HG03103 (cell line): ENCODE data around the gene KLHDC4.
"Not testable (repeated sequence)": the region's sequence is repeated elsewhere in the genome, so short reads cannot be mapped to it uniquely, and the experiment has no call there.

Experiments
- ATAC-seq: cut with Tn5 transposase; IDR thresholded peaks from one replicate; pipeline ENCODE4 v1.9.1; 2021; ENCODE audit warnings: low read depth; ENCODE audit not compliant: unreplicated experiment

Gene KLHDC4

DNA sequence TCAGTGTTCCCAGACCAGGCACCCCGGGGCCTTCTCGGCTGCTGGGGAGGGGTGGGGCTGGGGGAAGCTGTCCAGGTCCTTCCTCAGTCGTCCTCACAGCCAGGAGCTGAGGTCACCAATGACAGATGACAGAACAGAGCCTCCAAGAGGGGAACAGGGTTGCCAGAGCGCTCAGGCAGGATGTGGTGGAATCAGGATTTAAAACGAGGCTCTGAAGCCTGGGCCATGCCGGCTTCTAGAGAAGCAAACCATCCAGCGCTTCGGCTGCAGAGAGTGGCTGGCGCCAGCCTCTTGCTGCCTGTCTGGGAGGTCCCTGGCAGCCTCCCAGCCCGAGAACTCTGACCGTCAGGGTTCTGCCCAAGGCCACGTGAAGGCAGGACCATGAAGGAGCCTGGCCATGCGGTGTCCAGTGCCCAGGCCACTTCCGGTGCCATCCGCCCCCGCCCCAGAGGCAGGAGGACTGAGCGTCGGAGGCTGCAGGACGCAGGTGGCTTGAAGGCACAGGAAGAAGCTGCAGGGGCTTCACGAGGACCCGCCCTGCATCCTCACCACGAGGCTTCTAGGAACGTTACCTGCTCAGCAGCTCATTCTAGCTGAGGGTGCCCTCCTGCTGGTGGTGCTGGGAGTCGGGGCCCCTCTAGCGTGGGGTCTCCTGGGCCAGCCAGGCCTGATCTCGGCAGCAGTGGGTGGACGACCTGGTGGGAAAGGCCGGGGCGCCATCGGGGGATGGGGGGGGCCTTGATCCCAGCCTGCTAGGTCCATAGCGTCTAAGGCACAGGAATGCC, 78.5 kb downstream of the KLHDC4 start:
- ATAC-seq, result no peak

- ATAC-seq, result no peak
These were observed 79.1 kb downstream of the KLHDC4 start for GRCh38 chr16:87686697-87687096.

DNA sequence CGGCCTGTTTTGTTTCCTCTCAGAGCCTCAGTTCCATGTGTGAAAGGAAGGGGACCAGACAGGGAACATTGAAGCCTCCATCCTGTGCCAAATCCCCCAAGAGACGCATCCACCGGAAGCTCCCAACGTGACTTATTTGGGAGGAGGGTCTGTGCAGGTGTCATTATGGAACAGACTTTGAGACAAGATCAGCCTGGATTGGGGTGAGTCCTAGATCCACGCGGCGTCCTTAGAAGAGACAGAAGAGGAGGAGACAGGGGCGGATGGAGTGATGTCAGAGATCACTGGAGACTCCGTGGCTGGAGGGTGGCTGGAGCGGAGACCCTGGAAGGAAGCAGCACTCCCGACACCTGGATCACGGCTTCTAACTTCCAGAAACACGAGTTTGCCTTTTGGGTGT, 80.0 kb downstream of the KLHDC4 start:
- ATAC-seq, result no peak

DNA sequence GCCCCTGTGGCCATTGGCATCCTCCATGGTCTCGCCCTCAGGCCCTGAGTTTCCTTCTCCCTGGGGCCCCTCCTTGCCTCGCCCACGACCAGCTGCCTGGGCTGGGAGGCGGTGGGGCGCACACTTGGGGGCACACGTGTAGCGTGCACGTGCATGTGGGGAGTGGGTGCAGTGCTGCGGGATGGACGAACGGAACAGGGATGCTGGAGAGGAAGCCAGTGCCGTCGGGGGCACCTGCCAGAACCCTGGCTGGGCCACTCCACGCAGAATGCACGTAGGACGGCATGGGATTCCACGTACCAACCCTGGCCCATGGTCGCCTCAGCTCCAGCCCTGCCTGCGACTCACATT, 80.4 kb downstream of the KLHDC4 start:
- no peak for ATAC-seq

DNA sequence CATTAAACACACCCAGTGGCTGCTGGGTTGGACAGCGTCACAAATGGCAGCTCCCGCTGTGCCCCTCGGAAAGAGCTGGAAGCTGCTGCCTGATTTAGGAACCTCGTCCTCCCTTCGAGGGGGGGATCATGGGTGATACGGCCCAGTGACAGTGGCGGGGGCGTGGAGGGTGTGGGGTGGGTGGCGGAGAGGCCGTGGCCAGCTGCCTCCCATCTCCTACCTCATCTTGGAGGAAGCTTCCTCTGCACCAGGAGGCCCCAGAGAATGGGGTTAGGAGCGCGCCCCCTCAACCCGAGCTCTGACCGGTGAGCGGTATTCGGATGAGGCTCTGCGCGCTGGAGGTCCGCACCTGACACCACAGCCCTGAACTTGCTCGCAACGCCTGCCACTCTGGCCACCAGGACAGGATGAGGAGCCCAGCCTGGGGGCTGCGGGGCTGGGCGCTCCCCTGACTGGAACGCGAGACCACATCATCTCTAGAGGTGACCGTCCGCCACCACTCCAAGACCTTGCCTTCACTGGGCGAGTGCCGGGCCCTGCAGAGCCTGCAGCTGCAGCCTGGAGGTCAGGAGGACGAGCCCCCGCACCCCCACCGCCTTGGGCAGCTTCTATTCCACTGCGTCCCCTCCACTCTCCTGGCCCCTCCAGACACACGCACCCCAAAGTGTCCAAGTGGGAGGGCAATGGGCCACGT, 80.9 kb downstream of the KLHDC4 start:
- no peak for ATAC-seq

DNA sequence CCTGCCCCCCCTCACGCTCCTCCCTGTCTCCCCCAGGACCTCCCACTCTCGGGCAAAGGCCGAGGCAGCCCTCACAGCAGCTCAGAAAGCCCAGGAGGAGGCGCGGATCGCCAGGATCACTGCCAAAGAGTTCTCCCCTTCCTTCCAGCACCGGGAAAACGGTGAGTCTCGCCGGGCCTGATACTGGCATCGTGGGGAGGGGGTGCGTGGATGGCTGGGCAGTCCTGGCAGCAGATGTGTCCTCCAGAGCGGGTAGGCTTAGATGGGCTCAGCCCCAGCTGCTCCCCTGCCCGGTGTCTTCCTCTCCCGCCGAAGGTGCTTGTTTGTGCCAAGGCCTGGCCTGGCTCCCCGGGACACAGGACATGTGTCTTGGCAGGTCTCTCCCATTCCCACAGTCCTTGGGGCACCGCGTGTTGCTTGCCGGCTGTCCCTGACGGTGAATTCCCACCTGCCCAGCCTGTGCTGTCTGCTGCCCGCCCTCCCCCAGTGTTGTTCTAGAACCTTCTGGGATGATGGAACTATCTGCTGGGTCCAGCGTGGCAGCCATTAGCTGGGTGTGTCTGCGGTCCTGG, 81.6 kb downstream of the KLHDC4 start:
- ATAC-seq, result no peak

DNA sequence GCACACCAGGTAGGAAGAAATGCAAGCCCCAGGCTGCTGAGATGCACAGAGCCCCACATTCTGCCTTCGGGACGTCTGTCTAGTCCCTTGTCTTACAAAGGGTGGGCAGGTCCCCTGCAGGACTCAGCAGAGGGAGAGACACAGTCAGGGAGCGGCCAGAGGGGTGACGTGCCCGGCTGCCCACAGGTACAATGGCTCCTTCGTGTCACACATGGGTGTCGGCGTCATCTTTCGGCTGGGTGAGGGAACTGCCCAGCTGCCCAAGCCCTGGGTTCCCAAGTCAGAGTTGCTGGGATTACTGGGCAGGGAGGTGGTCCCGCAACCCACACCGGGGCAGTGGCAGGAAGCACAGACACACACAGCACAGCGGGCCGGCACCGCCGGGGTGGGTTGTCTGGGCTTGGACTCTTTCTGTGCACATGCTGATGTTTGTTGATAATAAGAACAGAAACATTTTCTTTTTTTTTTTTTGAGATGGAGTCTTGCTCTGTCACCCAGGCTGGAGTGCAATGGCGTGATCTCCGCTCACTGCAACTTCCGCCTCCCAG, 82.9 kb downstream of the KLHDC4 start:
- no peak for ATAC-seq

DNA sequence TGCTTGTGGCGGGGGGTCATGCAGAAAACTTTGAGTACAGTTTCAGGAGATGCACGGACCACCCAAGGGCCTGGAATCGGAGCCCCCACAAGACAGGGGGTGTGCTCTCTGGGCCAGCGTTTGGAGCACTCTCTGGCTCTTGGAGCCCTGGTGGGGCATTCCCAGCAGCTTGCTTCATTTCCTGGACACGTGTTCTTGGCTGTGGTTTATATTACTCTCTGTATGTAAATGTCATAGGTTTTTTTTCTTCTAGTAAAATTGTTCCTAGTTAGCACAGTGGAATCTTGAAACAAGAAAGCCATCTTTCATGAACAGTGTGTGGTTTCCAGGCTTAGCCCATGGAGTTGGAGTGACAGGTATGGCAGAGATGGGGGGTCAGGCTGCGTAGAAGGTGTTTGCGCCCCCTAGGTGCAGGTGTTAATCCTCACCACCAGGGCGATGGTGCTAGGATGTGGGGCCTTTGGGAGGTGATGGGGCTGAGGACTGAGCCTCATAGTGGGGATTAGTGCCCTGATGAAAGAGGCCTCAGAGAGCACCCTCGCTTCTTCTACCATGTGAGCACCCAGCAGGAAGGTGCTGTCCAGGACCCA, 83.7 kb downstream of the KLHDC4 start:
- ATAC-seq, result no peak

- ATAC-seq, result not testable (repeated sequence)
These were observed 84.7 kb downstream of the KLHDC4 start for GRCh38 chr16:87681051-87681602.

- ATAC-seq, result no peak
These were observed 85.5 kb downstream of the KLHDC4 start for GRCh38 chr16:87680272-87680644.

- ATAC-seq, result no peak
These were observed 86.1 kb downstream of the KLHDC4 start for GRCh38 chr16:87679593-87680271.

- ATAC-seq, result no peak
These were observed 87.2 kb downstream of the KLHDC4 start for GRCh38 chr16:87678618-87679017.

DNA sequence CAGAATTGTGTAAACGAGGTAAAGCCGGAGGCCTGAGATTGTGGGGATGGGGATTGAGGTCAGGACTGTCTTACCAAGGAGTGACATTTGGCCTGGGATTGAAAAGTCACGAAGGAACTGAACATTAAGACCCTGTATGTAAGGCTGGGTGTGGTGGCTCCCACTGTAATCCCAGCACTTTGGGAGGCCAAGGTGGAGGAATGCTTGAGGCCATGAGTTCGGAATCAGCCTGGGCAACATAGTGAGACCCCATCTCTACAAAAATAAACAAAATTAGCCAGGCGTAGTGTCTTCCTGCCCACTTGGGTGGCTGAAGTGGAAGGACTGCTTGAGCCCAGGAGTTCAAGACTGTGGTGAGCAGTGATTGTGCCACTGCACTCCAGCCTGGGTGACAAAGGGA, 88.0 kb downstream of the KLHDC4 start:
- no peak for ATAC-seq

DNA sequence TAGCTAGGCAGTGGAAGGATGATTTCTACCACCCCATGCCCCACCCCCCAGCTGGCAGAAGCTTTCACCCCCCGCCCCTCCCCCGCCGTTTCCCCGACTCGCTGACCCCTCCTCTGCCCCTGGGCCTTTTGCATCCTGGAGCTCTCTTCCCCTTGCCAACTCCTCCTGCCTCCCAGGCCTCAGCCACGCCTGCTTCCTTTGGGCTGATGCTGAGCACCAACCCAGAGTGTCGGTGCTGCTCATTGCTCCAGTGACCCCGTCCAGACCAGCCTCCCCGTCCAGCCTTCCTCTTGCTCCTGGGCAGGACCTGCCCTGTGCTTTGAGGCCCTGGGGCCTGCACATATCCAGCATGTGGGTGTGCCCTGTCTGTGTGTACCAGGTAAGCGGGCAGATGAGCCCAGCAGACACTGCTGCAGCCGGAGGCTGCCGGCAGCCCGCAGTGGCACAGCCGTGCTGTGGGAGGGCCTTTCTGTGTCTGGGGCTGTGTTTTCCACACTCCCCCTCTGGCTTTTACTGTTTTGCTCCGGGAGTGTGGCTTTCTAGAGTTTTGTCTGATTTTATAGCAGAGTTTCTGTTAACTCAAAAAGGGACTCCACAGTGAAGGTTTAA, 90.6 kb downstream of the KLHDC4 start:
- ATAC-seq, result no peak

- no peak for ATAC-seq
These were observed 91.4 kb downstream of the KLHDC4 start for GRCh38 chr16:87674419-87674818.

DNA sequence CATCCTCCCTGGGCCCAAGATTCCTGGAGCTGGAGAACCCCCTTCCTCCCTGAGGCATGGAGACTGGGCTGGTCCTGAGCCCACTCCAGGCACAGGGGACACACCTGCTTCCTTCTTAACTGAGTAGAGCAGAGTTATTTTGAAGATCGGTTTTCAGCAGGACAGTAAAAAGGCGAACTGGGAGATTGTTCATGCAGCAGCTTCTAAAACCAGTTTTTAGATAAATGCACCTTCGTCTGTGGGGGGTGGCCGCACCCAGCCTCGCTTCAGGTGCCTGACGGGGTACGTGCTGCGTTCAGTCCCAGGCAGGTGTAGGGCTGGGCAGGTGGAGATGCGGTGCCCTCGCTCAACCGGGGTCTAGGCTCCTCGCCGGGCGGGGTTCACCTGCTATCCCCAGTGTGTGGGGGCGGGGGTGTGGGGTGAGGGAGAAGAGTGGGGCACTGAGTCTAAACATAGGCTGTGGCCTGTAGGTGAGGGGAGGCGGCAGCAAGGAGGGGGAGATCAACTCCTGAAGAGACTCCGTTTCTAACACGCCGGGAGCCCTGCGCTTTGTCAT, 94.0 kb downstream of the KLHDC4 start:
- no peak for ATAC-seq

GRCh38 chr16:87671221-87671620, 94.6 kb downstream of the KLHDC4 start:
- ATAC-seq, result no peak

- no peak for ATAC-seq
These were observed 96.1 kb downstream of the KLHDC4 start for GRCh38 chr16:87669672-87670071.

DNA sequence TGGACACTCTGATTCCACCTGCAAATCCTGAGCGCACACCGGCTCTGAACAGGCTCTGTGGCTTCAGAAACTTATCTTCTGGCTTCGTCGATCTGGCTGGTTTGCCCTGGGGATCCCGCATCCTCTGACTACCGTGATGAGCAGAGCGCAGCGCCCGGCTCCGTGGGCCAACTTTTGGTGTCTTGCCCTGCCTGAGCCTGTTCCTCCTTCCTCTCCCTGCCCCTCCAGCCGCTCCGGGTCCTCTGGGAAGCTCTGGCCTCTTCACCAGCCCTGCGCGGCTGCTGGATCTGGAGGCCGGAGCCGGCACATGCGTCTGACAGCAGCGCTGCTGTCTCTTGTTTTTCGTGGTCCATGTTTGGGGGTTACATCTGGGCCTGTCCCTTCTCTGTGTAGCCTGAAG, 97.8 kb downstream of the KLHDC4 start:
- no peak for ATAC-seq

DNA sequence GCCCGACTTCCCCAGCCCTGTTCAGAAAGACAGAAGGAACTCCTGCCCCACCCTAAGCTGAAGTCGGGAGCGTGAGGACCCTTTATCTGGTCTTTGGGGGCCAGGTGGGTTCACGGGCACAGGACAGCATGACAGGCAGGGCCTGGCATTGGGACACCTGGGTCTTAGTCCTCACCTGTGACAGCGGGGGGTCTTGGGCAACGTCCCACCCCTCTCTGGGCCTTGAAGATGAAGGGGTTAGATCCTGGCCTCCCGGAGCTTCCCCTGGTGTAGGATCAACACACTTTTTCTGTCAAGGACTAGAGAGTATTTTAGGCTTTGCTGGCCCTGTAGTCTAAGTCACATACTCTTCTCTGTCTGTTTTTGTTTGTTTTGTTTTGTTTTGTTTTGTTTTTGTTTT, 98.3 kb downstream of the KLHDC4 start:
- ATAC-seq, result no peak
